ENCODE data around the gene PHF11.

Gene PHF11

GRCh38 chr13:49498206-49498605 is 2.5 kb downstream of the PHF11 start:
- no peak for DNase-seq (ENCODE audit: low read depth)

GRCh38 chr13:49499889-49500660 is 4.3 kb downstream of the PHF11 start:
- peak; percentile 90 for DNase-seq (ENCODE audit: low read depth)

DNA sequence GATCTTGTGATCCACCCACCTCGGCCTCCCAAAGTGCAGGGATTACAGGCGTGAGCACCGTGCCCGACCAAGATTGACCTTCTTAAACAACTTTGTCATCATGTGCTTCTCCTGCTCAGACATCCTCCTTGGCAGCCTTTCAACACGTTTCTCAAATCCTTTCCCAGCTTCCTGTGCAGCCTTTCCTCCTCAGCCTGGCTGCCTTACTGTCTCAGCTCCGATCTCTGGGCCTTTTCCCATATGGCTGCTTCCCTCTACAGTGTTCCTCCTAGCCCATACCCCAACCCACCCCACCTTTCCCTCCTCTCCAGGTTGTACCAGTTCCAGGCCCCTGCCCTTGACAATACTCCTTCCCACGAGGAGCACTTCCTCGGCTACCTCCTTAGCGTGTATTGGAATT is 7.2 kb downstream of the PHF11 start:
- DNase-seq (ENCODE audit: low read depth), result peak; percentile 53

DNA sequence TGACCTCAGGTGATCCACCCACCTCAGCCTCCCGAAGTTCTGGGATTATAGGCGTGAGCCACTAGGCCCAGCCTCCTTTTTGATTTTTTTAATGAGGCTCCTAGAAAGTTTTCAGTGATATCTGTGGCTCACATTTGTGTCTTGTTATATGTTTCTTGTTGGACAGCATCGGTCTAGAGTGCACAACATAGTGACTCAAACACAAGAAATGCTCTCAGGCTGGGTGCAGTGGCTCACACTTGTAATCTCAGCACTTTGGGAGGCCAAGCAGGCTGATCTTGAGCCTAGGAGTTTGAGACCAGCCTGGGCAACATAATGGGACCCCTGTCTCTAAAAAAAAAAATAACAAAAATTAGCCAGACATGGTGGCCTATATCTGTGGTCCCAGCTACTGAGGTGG is 8.2 kb downstream of the PHF11 start:
- peak; percentile 36 for DNase-seq (ENCODE audit: low read depth)

GRCh38 chr13:49512578-49512977 is 16.8 kb downstream of the PHF11 start:
- DNase-seq (ENCODE audit: low read depth), result no peak

DNA sequence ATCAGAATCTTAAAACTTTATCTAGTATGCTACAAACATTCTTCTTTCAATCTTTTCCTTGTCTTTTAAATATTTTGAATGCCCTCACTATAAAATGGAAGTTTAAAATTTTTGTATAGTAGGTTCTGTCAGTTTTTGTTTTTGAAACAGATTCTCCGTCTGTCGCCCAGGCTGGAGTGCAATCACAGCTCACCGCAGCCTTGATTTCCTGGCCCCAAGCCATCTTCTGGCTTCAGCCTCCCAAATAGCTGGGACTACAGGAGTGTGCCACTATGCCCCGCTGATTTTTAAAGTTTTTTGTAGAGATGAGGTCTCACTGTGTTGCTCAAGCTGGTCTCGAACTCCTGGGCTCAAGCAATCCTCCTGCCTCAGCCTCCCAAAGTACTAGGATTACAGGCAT is 20.7 kb downstream of the PHF11 start:
- DNase-seq (ENCODE audit: low read depth), result no peak

GRCh38 chr13:49517461-49517860 is 21.7 kb downstream of the PHF11 start:
- peak; percentile 34 for DNase-seq (ENCODE audit: low read depth)

DNA sequence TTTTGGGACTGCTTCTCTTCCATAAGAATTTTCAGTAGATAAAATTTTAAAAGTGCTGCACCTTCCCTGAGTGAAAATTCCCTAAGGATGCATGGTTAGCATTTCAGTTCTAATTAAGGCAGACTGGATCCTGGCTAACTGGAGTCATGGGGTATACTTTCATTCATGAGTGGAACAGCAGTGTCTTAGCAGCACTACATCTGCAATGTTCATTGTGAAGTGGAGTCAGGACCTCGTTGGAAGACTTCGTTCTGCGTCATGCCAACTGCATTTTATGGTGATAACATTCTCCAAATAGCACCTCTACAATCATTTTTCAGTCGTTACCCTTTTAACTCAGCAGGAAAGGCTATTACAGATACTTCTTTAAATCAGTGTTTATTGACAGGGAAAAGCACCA is 25.5 kb downstream of the PHF11 start:
- DNase-seq (ENCODE audit: low read depth), result no peak

DNA sequence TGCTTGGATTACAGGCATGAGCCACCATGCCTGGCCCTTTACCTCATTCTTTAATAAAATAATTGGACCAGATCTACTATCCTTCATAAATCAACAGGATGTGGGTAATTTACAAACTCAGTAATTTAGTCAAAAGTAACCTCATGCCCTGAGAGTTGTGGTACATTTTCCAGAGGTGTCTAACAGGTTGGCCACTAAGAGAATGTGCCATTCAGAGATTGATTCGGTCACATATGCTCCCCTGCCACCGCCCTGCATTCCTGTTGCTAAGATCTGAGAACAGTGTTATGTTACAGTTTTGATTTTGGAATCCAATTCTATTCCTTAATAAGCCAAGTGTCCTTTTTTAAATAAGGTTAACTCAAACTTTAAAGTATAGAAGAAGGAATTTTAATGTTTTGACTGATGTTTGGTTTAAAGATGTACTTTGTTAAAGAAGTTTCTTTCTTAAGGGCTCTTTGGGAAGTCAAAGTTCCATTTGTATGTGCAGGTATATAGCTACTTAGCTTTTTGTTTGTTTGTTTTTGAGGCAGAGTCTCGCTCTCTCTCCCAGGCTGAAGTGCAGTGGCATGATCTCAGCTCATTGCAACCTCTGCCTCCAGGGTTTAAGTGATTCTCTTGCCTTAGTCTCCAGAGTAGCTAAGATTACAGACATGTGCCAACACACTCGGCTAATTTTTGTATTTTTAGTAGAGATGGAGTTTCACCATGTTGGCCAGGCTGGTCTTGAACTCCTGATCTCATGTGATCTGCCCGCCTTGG is 29.2 kb downstream of the PHF11 start:
- DNase-seq (ENCODE audit: low read depth), result no peak

DNA sequence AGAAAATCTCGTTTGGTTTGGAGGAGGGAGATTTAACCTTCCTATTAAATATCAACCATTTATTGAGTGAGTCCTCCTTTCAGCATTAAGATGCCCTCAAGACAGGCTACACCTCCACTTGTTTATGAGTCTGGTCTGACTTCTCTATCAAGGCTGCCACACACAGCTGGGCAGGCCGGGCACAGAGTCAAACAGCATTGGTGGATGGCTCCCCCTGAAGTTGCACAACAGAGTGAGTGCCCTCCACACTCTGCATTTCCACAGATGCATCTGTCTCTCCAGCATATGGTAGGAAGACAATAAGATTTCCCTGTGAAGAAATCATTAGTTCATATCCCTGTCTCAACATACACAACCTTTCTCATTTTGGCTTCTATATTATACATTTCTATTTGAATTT is 31.4 kb downstream of the PHF11 start:
- no peak for DNase-seq (ENCODE audit: low read depth)

GRCh38 chr13:49528161-49528560 is 32.4 kb downstream of the PHF11 start:
- DNase-seq (ENCODE audit: low read depth), result no peak

DNA sequence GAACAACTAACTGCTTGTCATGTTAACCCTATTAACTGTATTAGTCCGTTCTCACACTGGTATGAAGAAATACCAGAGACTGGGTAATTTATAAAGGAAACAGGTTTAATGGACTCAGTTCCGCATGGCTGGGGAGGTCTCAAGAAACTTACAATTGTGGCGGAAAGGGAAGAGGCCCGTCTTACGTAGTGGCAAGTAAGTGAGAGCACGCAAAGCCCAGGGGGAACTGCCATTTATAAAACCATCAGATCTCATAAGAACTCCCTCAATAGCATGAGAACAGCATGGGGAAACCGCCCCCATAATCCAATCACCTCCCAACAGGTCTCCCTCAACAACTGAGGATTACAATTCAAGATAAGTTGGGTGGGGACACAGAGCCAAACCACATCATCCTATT is 34.7 kb downstream of the PHF11 start:
- DNase-seq (ENCODE audit: low read depth), result no peak

GRCh38 chr13:49532593-49532992 is 36.8 kb downstream of the PHF11 start:
- no peak for DNase-seq (ENCODE audit: low read depth)

DNA sequence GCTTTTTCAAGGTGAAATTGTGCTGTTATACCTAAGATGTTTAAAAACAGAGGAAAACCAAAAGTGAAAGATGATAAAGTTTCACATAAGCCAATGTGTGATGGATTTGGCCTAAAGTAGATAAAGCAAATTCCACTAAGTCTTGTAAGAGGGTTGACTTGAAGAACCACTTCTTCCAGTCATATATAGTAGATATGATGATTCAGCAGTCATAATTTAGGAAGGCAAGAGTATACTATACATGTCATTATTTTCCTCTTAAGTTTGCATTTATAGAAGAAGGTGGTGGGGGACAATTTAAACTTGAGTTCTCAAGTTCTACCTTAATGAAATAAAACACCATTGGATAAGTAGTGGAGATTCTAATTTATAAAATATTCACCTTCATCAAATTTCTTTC is 37.3 kb downstream of the PHF11 start:
- DNase-seq (ENCODE audit: low read depth), result no peak

DNA sequence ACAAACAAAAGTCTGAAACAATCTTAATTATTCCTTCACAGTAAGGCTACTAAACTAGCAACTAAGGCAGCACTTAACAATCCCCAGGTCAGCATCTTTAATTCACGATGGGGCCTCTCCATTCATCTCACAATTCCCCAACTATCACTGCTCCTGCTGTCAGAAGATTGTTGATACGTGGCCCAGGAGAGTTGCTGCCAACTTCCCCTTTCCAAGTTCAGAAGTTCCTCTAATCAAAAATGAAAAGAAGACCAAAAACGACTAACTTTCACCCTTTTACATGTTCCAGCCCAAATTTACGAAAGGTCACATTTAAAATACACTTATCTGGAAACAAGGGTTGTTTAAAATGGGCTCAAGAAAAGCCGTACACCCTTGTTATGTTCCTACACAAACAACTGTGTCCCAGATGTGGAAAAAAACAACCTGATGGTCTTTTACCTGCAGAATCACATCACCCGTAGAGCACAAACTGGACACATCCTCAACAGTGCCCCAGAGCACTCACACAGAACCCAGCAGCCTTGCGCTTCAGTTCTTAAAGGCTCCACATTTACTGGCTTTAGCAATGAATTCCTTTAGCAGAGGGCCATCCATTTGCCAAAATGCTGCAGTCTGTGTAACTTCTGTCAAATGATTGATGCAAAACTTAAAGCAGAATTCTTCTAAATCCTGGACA is 38.0 kb downstream of the PHF11 start:
- no peak for DNase-seq (ENCODE audit: low read depth)

DNA sequence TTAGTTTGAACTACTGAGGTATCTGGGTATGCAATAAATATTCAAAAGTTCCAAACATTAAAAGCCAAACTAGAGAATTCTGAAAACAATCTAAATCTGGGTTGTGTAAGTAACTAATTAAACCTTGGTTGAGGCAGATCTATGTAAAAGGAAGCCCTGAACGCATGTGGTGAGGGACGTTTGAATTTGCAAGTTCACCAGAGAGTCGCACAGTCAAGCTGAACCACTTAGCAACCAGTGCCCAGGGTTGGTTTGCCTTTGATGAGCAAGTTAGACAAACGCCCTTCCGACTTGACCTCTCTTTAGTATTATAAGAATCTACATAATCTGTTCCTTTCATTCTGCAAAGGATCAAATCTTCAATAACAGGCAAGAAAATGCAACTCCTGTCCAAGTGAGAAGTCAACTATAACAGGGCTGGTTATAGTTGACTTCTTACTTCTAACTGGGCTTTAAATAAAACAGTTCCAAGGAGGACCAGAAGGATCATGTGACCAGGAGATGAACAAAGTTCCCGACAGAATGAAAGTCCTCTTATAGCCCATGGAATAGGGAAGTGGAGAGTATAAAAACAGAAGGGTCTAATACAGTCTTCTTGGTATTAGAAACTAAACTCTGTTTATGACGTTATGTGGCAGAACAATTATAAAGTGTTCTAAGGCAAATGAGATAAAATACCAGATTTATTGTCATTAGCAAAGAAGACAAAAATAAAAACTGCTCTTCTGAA is 40.6 kb downstream of the PHF11 start:
- DNase-seq (ENCODE audit: low read depth), result no peak

- DNase-seq (ENCODE audit: low read depth), result no peak
These were observed 42.7 kb downstream of the PHF11 start for GRCh38 chr13:49538404-49538803.

DNA sequence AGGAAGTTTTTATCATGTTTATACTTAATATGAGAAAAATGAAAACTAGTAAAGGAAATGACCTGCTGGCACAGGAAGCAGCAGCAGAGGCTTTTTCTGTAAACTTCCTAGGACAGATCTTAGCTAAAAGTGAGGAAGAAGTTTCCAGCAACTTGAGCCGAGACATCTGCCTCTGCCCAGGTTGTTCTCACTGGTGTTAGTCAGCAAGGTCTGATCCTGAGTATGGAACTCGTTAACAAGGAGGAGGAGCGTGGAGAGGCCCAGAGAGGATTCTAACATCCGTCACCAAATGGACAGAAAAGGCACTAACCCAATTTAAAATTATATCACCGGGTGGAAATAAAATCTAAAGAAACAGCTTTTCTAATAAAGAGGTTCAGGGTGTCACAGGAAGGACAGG is 43.6 kb downstream of the PHF11 start:
- no peak for DNase-seq (ENCODE audit: low read depth)

- no peak for DNase-seq (ENCODE audit: low read depth)
These were observed 44.0 kb downstream of the PHF11 start for GRCh38 chr13:49539746-49540145.

DNA sequence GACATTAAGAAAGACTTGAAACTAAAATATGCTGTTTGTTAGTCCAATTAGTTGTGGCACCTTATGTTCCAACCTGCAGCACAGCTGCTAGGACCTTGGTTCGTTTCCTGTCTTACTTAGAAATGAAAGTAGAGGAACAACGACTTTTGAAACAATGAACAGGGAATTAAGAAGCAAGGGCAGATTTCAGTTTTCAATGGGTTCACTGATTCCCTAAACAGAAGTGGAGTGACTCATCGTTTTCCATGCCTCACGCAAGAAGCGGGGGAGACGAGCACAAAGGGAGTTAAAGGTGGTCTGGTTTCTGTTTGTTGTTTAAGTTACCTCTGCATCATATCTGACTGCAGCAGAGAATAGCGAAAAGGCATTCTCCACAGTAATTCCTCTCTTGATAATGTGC is 44.8 kb downstream of the PHF11 start:
- DNase-seq (ENCODE audit: low read depth), result no peak

- no peak for DNase-seq (ENCODE audit: low read depth)
These were observed 47.9 kb downstream of the PHF11 start for GRCh38 chr13:49543656-49544055.

DNA sequence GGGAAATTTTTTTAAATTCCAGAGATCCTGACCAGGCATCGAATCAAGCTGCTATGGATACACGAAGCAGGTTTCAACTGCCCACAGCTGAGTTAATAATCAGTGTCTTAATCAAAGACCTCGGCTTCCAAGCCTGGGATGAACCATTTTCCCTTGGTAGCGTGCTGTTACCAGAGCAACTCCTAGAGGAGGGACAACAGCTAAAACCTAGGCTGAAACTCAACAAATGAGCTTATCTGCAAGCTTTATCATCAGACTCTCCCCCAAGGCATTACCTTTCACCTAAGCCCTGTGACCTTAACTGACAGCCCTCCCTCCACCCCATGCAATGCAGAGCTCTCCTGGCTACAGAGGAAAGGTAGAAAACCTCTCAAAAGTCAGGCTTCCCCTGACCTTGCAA is 49.9 kb downstream of the PHF11 start:
- no peak for DNase-seq (ENCODE audit: low read depth)
